Testis (tissue), 3 donors: ENCODE data around the gene CTNNA2. TPM values are rescaled to one million over a fixed set of nuclear protein-coding genes. Genes with fewer than 3 reads are reported as not detected.

Experiments used
- DNase-seq: peaks from one replicate; pipeline ENCODE4 v3.0.0-alpha.2; 2019
- H3K27ac ChIP-seq, 2 donors: fragments of 200-600 bp; sonication (generic); one replicate each; pipeline ENCODE4 v1.5.1; 2019
- H3K27me3 ChIP-seq: fragments of 200-600 bp; sonication (generic); one replicate; pipeline ENCODE4 v1.5.1; 2019
- H3K36me3 ChIP-seq: fragments of 200-600 bp; sonication (generic); one replicate; pipeline ENCODE4 v1.5.1; 2017; ENCODE audit warnings: low read depth; ENCODE audit errors: missing control alignments
- H3K4me1 ChIP-seq: fragments of 200-600 bp; sonication (generic); one replicate; pipeline ENCODE4 v1.5.1; 2019
- H3K4me3 ChIP-seq, 2 donors: fragments of 200-600 bp; sonication (generic); one replicate each; pipeline ENCODE4 v1.5.1; 2017 to 2019
- H3K9me3 ChIP-seq: fragments of 200-600 bp; sonication (generic); one replicate; pipeline ENCODE4 v1.5.1; 2017
- CTCF ChIP-seq, 3 experiments: fragments of 450-650 bp in 2 of 3; fragments of 200-600 bp in 1 of 3; sonication (generic) in 1 of 3; IDR thresholded peaks; one replicate each; pipeline ENCODE4 v1.5.1; 2016 to 2019; ENCODE audit warnings: antibody characterized with exemption in 3 of 3, mild to moderate bottlenecking in 2 of 3, moderate library complexity in 1 of 3
- POLR2A ChIP-seq: fragments of 450-650 bp; IDR thresholded peaks from one replicate; pipeline ENCODE4 v1.6.1; 2017; ENCODE audit warnings: antibody characterized with exemption, mild to moderate bottlenecking, moderate library complexity
- WGBS, 2 donors: methylation state at CpG; one replicate each; pipeline ENCODE4 v1.1.5; 2018; 5-methylcytosine and 5-hydroxymethylcytosine counted together
- intact Hi-C: fragments of 100-400 bp; cut with DNase I; formaldehyde crosslinking; loops from one replicate; pipeline ENCODE4 v1.15.1; 2023; ENCODE audit warnings: low total_unique reads
- polyA plus RNA-seq: library from polyadenylated mRNA; stranded (reverse); fragments of 350-450 nt; fragmentation: Illumina TruSeq; extraction: RNeasy Lipid Tissue Mini Kit (QIAGEN cat#74804); gene quantifications from one replicate; pipeline ENCODE4 v1.2.3, GENCODE V29; 2014; ENCODE audit warnings: low read depth, low replicate concordance; ENCODE audit not compliant: insufficient read depth
- total RNA-seq, 2 donors: library from RNA; depleted of rRNA; stranded (reverse); fragments of >200 nt; gene quantifications; one replicate each; pipeline ENCODE4 v1.2.3, GENCODE V29; 2016

The CTNNA2 gene
- total and polyA plus RNA-seq, 3 donors from 2014 or later: 36.8 to 44.5 (median 43.4) TPM

GRCh38 chr2:80592106-80592505 is 1079.3 kb downstream of the CTNNA2 start:
- no peak for TF ChIP-seq CTCF (IDR thresholded peaks at IDR 0.05)
- WGBS, 2 donors: 84 to 90% methylated on average over 2 of the region's 2 CpGs
- Histone ChIP-seq H3K4me1 (no peaks in the 10 kb centered on the region), H3K27me3 (no peaks in the 10 kb centered on the region), H3K4me3 (no peak overlapping the region), H3K9me3 (no peaks in the 10 kb centered on the region), H3K27ac (no peak overlapping the region), H3K36me3 (no peaks in the 10 kb centered on the region)
- intact Hi-C loops: no loop called here
- no peak for DNase-seq

GRCh38 chr2:80610108-80610507 is 1097.3 kb downstream of the CTNNA2 start:
- H3K27ac ChIP-seq: no peak overlapping the region
- TF ChIP-seq CTCF (IDR thresholded peaks at IDR 0.05) (no peak), POLR2A (no peak)
- no peak overlapping the region for H3K4me3 ChIP-seq
- H3K27me3 ChIP-seq: no peaks in the 10 kb centered on the region
- no peaks in the 10 kb centered on the region for H3K4me1 ChIP-seq
- H3K36me3 ChIP-seq: no peaks in the 10 kb centered on the region
- no peaks in the 10 kb centered on the region for H3K9me3 ChIP-seq
- no peak for DNase-seq
- intact Hi-C loops: no loop called here

GRCh38 chr2:80621656-80622055 is 1108.8 kb downstream of the CTNNA2 start:
- 46 to 48% methylated on average over 3 of the region's 3 CpGs for WGBS, 2 donors
- H3K4me3 ChIP-seq: no peak overlapping the region
- no peaks in the 10 kb centered on the region for H3K4me1 ChIP-seq
- H3K27me3 ChIP-seq: no peaks in the 10 kb centered on the region
- intact Hi-C loops: no loop called here
- H3K36me3 ChIP-seq: no peaks in the 10 kb centered on the region
- TF ChIP-seq CTCF (IDR thresholded peaks at IDR 0.05): no peak
- TF ChIP-seq POLR2A: no peak
- no peaks in the 10 kb centered on the region for H3K9me3 ChIP-seq
- H3K27ac ChIP-seq: no peak overlapping the region
- no peak for DNase-seq

GRCh38 chr2:80624062-80624461 is 1111.2 kb downstream of the CTNNA2 start:
- Histone ChIP-seq H3K27ac (no peak overlapping the region), H3K36me3 (no peaks in the 10 kb centered on the region), H3K27me3 (no peaks in the 10 kb centered on the region), H3K9me3 (no peaks in the 10 kb centered on the region), H3K4me1 (no peaks in the 10 kb centered on the region), H3K4me3 (no peak overlapping the region)
- TF ChIP-seq POLR2A (no peak), CTCF (IDR thresholded peaks at IDR 0.05) (no peak)
- 58% methylated on average over 3 of the region's 3 CpGs for WGBS, 2 donors
- no peak for DNase-seq
- intact Hi-C loops: no loop called here

GRCh38 chr2:80634590-80634989 is 1121.7 kb downstream of the CTNNA2 start:
- H3K4me3 ChIP-seq: no peak overlapping the region
- 75 to 83% methylated on average over 4 of the region's 4 CpGs for WGBS, 2 donors
- no peak for TF ChIP-seq POLR2A
- TF ChIP-seq CTCF (IDR thresholded peaks at IDR 0.05): no peak
- H3K27me3 ChIP-seq: no peaks in the 10 kb centered on the region
- intact Hi-C loops: no loop called here
- no peak for DNase-seq
- no peak overlapping the region for H3K27ac ChIP-seq
- no peaks in the 10 kb centered on the region for H3K36me3 ChIP-seq
- no peaks in the 10 kb centered on the region for H3K9me3 ChIP-seq
- H3K4me1 ChIP-seq: peaks cover 4% of the 10 kb centered on the region
